K562 (cell line): ENCODE data around the gene BPIFB2. TPM values are rescaled to one million over a fixed set of nuclear protein-coding genes. Genes with fewer than 3 reads are reported as not detected.
"Not testable (repeated sequence)": the region's sequence is repeated elsewhere in the genome, so short reads cannot be mapped to it uniquely, and the experiment has no call there.

ENCODE experiments used
- ATAC-seq: fragments of 200-7000 bp; cut with Tn5 transposase; 3 replicates; pipeline ENCODE4 v1.9.1; 2020; ENCODE audit warnings: moderate library complexity
- BruUV-seq: library from RNA; stranded (reverse); fragments of 400-500 nt; replicated peaks from 2 replicates; lab custom pipeline; 2021; lab: Mats Ljungman, UMichigan
- CTCF ChIA-PET: fragments of 300-600 bp; formaldehyde crosslinking; extraction: SDS; loops from one replicate; lab custom pipeline; 2021; ENCODE audit warnings: low intra/inter-chr PET ratio; lab: Yijun Ruan, JAX
- POLR2A ChIA-PET: fragments of 300-600, 350-650 bp; sonication (Branson Sonifier 250); formaldehyde crosslinking; extraction: SDS; loops from one replicate; lab custom pipeline; 2021; ENCODE audit warnings: antibody characterized with exemption, inconsistent platforms; lab: Yijun Ruan, JAX
- DNase-seq, 4 experiments: peaks; one replicate each; pipeline versions ENCODE4 v3.0.0 to v3.0.0-alpha.2; 2011 to 2018; ENCODE audit warnings: low spot score in 3 of 4, mixed read lengths in 3 of 4; ENCODE audit errors: extremely low read depth in 1 of 4
- FAIRE-seq: peaks from 2 replicates; lab custom pipeline; 2011; peaks lifted over from hg19 to GRCh38; lab: Jason Lieb, UNC
- H2AFZ ChIP-seq: 2 replicates; pipeline ENCODE4 v1.6.0; 2011; ENCODE audit warnings: low read depth, low read length, control low read depth, inconsistent platforms
- H3K27ac ChIP-seq: fragments of 200-600 bp; 3 replicates; pipeline ENCODE4 v1.8.0; 2011; ENCODE audit warnings: low read depth, mild to moderate bottlenecking, control low read depth, inconsistent platforms, low read length, moderate library complexity, mixed read lengths; ENCODE audit errors: extremely low read depth
- H3K27me3 ChIP-seq, 2 experiments: fragments of 300-600 bp in 1 of 2; 2 replicates in 1 of 2; 3 replicates in 1 of 2; pipeline versions ENCODE4 v1.6.0 to v1.8.0; 2011; ENCODE audit warnings: inconsistent platforms in 2 of 2, low read length in 2 of 2, mild to moderate bottlenecking in 1 of 2, mixed read lengths in 1 of 2, moderate library complexity in 1 of 2; ENCODE audit not compliant: control insufficient read depth in 2 of 2, insufficient read depth in 2 of 2
- H3K36me3 ChIP-seq: fragments of 300-600 bp; 3 replicates; pipeline ENCODE4 v1.8.0; 2011; ENCODE audit warnings: mild to moderate bottlenecking, low read length, inconsistent platforms; ENCODE audit not compliant: control insufficient read depth, insufficient read depth
- H3K4me1 ChIP-seq, 2 experiments: fragments of 200-600 bp in 1 of 2; replicated peaks in 1 of 2; 2 replicates in 1 of 2; 3 replicates in 1 of 2; pipeline versions ENCODE4 v1.5.1 to v1.8.0; 2011; ENCODE audit warnings: inconsistent platforms in 2 of 2, low read length in 2 of 2, mild to moderate bottlenecking in 1 of 2, mixed read lengths in 1 of 2, moderate library complexity in 1 of 2; ENCODE audit not compliant: control insufficient read depth in 2 of 2, insufficient read depth in 2 of 2
- H3K4me2 ChIP-seq: 2 replicates; pipeline ENCODE4 v1.6.1; 2011; ENCODE audit warnings: low read length, control low read depth, inconsistent platforms, mixed read lengths; ENCODE audit not compliant: insufficient read depth
- H3K4me3 ChIP-seq: fragments of 200-600 bp; sonication (generic), shearing (Covaris generic); 2 replicates; pipeline ENCODE4 v1.5.1; 2016; ENCODE audit warnings: control low read depth, inconsistent platforms
- H3K79me2 ChIP-seq: fragments of 200-600 bp; 3 replicates; pipeline ENCODE4 v1.8.0; 2011; ENCODE audit warnings: low read length, inconsistent platforms; ENCODE audit not compliant: control insufficient read depth, insufficient read depth
- H3K9ac ChIP-seq, 2 experiments: 2 replicates each; pipeline versions ENCODE4 v1.6.0 to v1.6.1; 2011; ENCODE audit warnings: low read depth in 2 of 2, low read length in 2 of 2, control low read depth in 1 of 2, inconsistent platforms in 1 of 2, mild to moderate bottlenecking in 1 of 2, mixed read lengths in 1 of 2; ENCODE audit not compliant: insufficient read depth in 1 of 2
- H3K9me1 ChIP-seq: one replicate; pipeline ENCODE4 v1.6.0; 2011; ENCODE audit warnings: inconsistent platforms, mild to moderate bottlenecking, low read length, moderate library complexity; ENCODE audit not compliant: control insufficient read depth, insufficient read depth
- H3K9me3 ChIP-seq: replicated peaks from 2 replicates; pipeline ENCODE4 v1.5.1; 2011; ENCODE audit warnings: low read depth, low read length, inconsistent platforms; ENCODE audit not compliant: control insufficient read depth, insufficient read depth
- H4K20me1 ChIP-seq: replicated peaks from 2 replicates; pipeline ENCODE4 v1.6.1; 2011; ENCODE audit warnings: low read length, inconsistent platforms, mixed read lengths; ENCODE audit not compliant: control insufficient read depth, insufficient read depth
- NR4A1 ChIP-seq, 2 experiments: fragments of 250-450 bp in 1 of 2; fragments of 450-650 bp in 1 of 2; sonication (Bioruptor Pico) in 1 of 2; IDR thresholded peaks; 2 replicates each; pipeline versions ENCODE4 v1.4.0 to v1.6.1; 2016 to 2020; ENCODE audit warnings: mild to moderate bottlenecking in 2 of 2, missing compliant biosample characterization in 1 of 2, missing genetic modification characterization in 1 of 2, moderate library complexity in 1 of 2
- OTX1 ChIP-seq: fragments of 450-650 bp; formaldehyde crosslinking; IDR thresholded peaks from 2 replicates; pipeline ENCODE4 v1.4.0; 2022; ENCODE audit warnings: mild to moderate bottlenecking
- SMARCE1 ChIP-seq: fragments of 450-650 bp; IDR thresholded peaks from 2 replicates; pipeline ENCODE4 v1.7.1; 2016; ENCODE audit warnings: mild to moderate bottlenecking
- ZNF124 ChIP-seq: sonication (generic); formaldehyde crosslinking; IDR thresholded peaks from 2 replicates; pipeline ENCODE4 v1.8.1; 2022; ENCODE audit warnings: missing genetic modification reagents
- ZNF3 ChIP-seq: fragments of 250-450 bp; sonication (Bioruptor Pico); IDR thresholded peaks from 2 replicates; pipeline ENCODE4 v1.5.0; 2021; ENCODE audit warnings: mild to moderate bottlenecking, moderate library complexity
- WGBS: fragments of 100-300 bp; shearing (Covaris generic); methylation state at CpG from one replicate; pipeline ENCODE4 v1.1.6; 2016; ENCODE audit warnings: low coverage, mixed read lengths; ENCODE audit not compliant: insufficient coverage; ENCODE audit errors: missing lambda C conversion rate; 5-methylcytosine and 5-hydroxymethylcytosine counted together
- in situ Hi-C: fragments of 300-500 bp; cut with MboI; formaldehyde crosslinking; loops from 4 replicates; pipeline ENCODE4 v1.15.0; 2018; ENCODE audit warnings: inconsistent platforms, mixed read lengths
- intact Hi-C: fragments of 100-400 bp; cut with micrococcal nuclease; formaldehyde crosslinking; loops from 2 replicates; pipeline ENCODE4 v1.14.2; 2022
- polyA plus RNA-seq, 8 experiments: library from polyadenylated mRNA; depleted of rRNA in 4 of 8; stranded (reverse) in 5 of 8; unstranded in 3 of 8; fragments of >200 nt; fragmentation: Nextera tagmentation in 2 of 8; fragmentation: Illumina TruSeq in 1 of 8; extraction: Ambion mirVana in 2 of 8; extraction: Trizol in 1 of 8; gene quantifications; 2 replicates each; pipeline versions ENCODE4 v1.2.1 to v1.2.3, GENCODE V29; 2011 to 2014; ENCODE audit warnings: inconsistent platforms in 1 of 8, missing spikeins in 1 of 8
- total RNA-seq, 7 experiments: library from RNA; depleted of rRNA in 6 of 7; stranded (reverse); fragments of >200 nt in 6 of 7; fragmentation: Illumina TruSeq in 2 of 7; extraction: Trizol in 2 of 7; gene quantifications; 2 replicates each; pipeline versions ENCODE4 v1.2.1 to v1.2.3, GENCODE V29; 2011 to 2021; ENCODE audit warnings: low replicate concordance in 1 of 7

BPIFB2 gene
- total and polyA plus RNA-seq, 9 of the 15 experiments (the other 6 are each of a cell fraction or from before 2014, with no cell fraction given), result not detected

DNA sequence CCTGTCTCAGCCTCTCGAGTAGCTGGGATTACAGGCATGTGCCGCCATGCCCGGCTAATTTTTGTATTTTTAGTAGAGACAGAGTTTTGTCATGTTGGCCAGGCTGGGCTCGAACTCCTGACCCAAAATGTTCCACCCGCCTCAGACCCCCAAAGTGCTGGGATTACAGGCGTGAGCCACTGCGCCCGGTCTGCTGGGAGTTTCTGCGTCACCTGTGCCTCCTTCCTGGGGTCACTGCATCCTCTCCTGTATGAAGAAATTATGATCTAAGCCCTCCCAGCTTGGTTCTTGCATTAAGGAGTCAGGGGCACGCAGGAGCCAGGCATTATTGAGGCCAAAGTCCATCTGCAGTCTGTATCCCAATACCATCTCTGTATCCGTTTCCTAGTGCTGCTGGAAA lies 44.9 kb upstream of the BPIFB2 start:
- H3K9me1 ChIP-seq, H3K79me2 ChIP-seq, H3K4me3 ChIP-seq, BruUV-seq, CTCF ChIA-PET, H2AFZ ChIP-seq, H3K27ac ChIP-seq, intact Hi-C loops, H4K20me1 ChIP-seq, FAIRE-seq, H3K9me3 ChIP-seq, H3K36me3 ChIP-seq, H3K4me1 ChIP-seq, ATAC-seq, H3K9ac ChIP-seq, H3K4me2 ChIP-seq, in situ Hi-C loops, POLR2A ChIA-PET: not testable (repeated sequence)
- H3K27me3 ChIP-seq, result peaks cover 30 to 59% of the 10 kb centered on the region in 2 experiments; a peak in 4 of 5 replicates
- WGBS, result 1% methylated on average over 11 of the region's 11 CpGs
- DNase-seq, result peak in 1 of 4 experiments; percentile 1

DNA sequence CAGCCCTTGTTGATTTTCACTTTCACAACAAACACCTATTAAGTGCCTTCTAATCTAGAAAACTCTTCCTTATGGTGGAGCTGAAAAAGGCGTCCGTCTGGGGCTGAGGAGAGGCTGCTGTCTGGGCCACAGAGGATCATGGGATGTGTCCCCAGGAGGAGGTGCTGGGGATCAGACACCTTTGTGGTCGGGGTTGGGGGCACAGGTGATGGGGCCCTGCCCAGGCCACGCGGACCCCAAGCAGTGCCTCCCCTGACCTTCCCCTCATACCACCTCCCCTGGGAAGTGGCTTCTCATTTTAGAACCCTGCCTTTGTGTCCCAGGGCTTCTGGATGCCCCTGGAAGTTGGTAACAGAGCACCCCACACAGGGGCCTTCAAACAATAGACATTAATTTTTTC lies 44.3 kb upstream of the BPIFB2 start:
- Histone ChIP-seq H3K4me2 (no peak overlapping the region), H3K4me1 (peaks cover 0 to 7% of the 10 kb centered on the region in 2 experiments; a peak in 2 of 5 replicates), H3K4me3 (no peak overlapping the region), H3K79me2 (no peaks in the 10 kb centered on the region), H4K20me1 (peaks cover 7% of the 10 kb centered on the region; the same call in 1 of the 2 replicates), H3K36me3 (no peaks in the 10 kb centered on the region), H3K9me3 (no peaks in the 10 kb centered on the region), H3K9me1 (no peaks in the 10 kb centered on the region), H3K27me3 (peaks cover 35 to 64% of the 10 kb centered on the region in 2 experiments), H3K9ac (no peak overlapping the region), H2AFZ (no peak overlapping the region), H3K27ac (no peak overlapping the region)
- intact Hi-C loops (no loop called here), in situ Hi-C loops (no loop called here)
- WGBS, result 0% methylated on average over 4 of the region's 5 CpGs
- POLR2A ChIA-PET, result no interaction called here
- DNase-seq, result peak in 1 of 4 experiments; percentile 3
- no TSS peak for BruUV-seq
- CTCF ChIA-PET, result no interaction called here
- ATAC-seq, result no peak
- no peak for FAIRE-seq
- TF ChIP-seq ZNF3 (CRISPR knock-in tag), result no peak
- TF ChIP-seq NR4A1 (CRISPR knock-in tag; IDR thresholded peaks at IDR 0.05), result no peak
- no peak for TF ChIP-seq NR4A1 (tag; IDR thresholded peaks at IDR 0.05)
- TF ChIP-seq SMARCE1, result no peak
- TF ChIP-seq ZNF124 (CRISPR knock-in tag), result no peak
- no peak for TF ChIP-seq OTX1 (CRISPR knock-in tag)
